GM12892 (cell line): ENCODE data around the gene OR9G1. TPM values are rescaled to one million over a fixed set of nuclear protein-coding genes. Genes with fewer than 3 reads are reported as not detected.
"Not testable (repeated sequence)": the region's sequence is repeated elsewhere in the genome, so short reads cannot be mapped to it uniquely, and the experiment has no call there.

Source experiments
- DNase-seq: peaks from one replicate; pipeline ENCODE4 v3.0.0; 2011; ENCODE audit not compliant: insufficient read length
- FAIRE-seq: peaks from 2 replicates; lab custom pipeline; 2011; peaks lifted over from hg19 to GRCh38; lab: Jason Lieb, UNC
- POLR2A ChIP-seq: IDR thresholded peaks from 2 replicates; pipeline ENCODE4 v1.6.1; 2011; ENCODE audit warnings: low read depth, low read length, control low read depth
- POLR2AphosphoS5 ChIP-seq: IDR thresholded peaks from 2 replicates; pipeline ENCODE4 v1.6.1; 2011; ENCODE audit warnings: low read depth, low read length, control low read depth
- TAF1 ChIP-seq: IDR thresholded peaks from 2 replicates; pipeline ENCODE4 v1.6.1; 2011; ENCODE audit warnings: low read depth, mild to moderate bottlenecking, control low read depth, low read length, borderline replicate concordance
- polyA plus RNA-seq: library from polyadenylated mRNA; unstranded; fragments of >200 nt; gene quantifications from one replicate; pipeline ENCODE4 v1.2.1, GENCODE V29; 2012; ENCODE audit warnings: missing spikeins, inconsistent platforms; ENCODE audit not compliant: missing spikeins

OR9G1 gene, protein sequence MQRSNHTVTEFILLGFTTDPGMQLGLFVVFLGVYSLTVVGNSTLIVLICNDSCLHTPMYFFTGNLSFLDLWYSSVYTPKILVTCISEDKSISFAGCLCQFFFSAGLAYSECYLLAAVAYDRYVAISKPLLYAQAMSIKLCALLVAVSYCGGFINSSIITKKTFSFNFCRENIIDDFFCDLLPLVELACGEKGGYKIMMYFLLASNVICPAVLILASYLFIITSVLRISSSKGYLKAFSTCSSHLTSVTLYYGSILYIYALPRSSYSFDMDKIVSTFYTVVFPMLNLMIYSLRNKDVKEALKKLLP
- not detected for polyA plus RNA-seq

DNA sequence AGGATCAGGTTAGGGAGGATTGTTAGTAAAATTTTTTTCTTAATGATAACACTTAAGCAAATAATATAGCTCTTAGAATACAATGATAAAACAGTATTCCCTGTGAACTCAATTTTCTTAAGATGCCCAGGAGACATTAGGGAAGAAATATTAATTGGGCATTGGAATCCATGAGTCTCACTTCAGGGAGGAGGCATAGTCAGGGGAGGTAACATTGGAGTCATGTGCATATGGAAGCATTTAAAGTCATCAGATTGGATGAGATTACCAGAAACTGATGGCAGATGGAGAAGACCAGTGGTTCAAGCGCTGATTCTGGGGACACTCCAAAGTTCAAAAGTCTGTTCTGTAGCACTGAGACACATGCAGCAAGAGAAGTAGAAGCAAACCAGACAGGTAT is at the start of gene OR9G1:
Gene OR9G1, plus strand, starts transcription at position 301 of the 400 bp plus-strand sequence. CDS start 1,293 bp downstream, outside the sequence.
- no peak for TF ChIP-seq POLR2A
- no peak for TF ChIP-seq POLR2AphosphoS5
- no peak for TF ChIP-seq TAF1
- no peak for DNase-seq
- FAIRE-seq: no peak

DNA sequence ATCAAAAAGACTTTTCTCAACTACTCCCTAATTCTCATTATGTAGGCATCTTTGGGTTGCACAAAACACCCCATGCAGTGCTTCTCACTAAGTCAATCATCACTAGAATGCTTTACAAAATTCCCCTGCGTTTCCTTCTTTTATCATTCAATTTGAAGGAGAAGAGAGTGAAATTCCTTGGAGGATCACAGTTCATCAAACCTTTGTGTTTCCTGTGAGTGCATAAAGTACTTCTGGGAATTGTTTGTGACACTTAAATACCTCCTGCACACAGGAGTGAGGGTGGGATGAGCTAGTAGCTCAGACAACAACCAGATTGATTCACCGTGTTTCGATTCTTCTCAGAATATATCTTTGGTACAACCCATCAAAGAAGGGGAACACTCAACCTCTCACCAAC is 39.1 kb upstream of the OR9G1 start:
- DNase-seq: no peak
- FAIRE-seq: no peak
- TF ChIP-seq POLR2AphosphoS5: no peak
- no peak for TF ChIP-seq POLR2A
- TF ChIP-seq TAF1: no peak

- DNase-seq: no peak
- no peak for FAIRE-seq
- no peak for TF ChIP-seq POLR2A
- no peak for TF ChIP-seq TAF1
- no peak for TF ChIP-seq POLR2AphosphoS5
These were observed 35.5 kb upstream of the OR9G1 start, which contains the start of gene OR5AR1 for GRCh38 chr11:56663386-56663785. Gene OR5AR1, plus strand, starts transcription at chr11:56663686. Its CDS starts 0 bp downstream, at chr11:56663686.

GRCh38 chr11:56670984-56671383 is 27.9 kb upstream of the OR9G1 start:
- FAIRE-seq (no peak), DNase-seq (no peak)
- TF ChIP-seq POLR2AphosphoS5: no peak
- TF ChIP-seq TAF1: no peak
- TF ChIP-seq POLR2A: no peak

- TF ChIP-seq POLR2A (no peak), POLR2AphosphoS5 (no peak), TAF1 (no peak)
- no peak for FAIRE-seq
These were observed 10.3 kb upstream of the OR9G1 start for GRCh38 chr11:56688554-56689100.

GRCh38 chr11:56691179-56691578 is 7.7 kb upstream of the OR9G1 start:
- DNase-seq, FAIRE-seq: not testable (repeated sequence)

More at GRCh38 chr11:56688554-56689100, 10.3 kb upstream of the OR9G1 start:
- DNase-seq: no peak

GRCh38 chr11:56693428-56693827 is 5.5 kb upstream of the OR9G1 start:
- FAIRE-seq: no peak
- no peak for DNase-seq
- TF ChIP-seq POLR2AphosphoS5 (no peak), TAF1 (no peak), POLR2A (no peak)

GRCh38 chr11:56700242-56700913 is 1.5 kb downstream of the OR9G1 start:
- no peak for DNase-seq
- FAIRE-seq: peak; percentile 50
- TF ChIP-seq POLR2AphosphoS5: no peak
- no peak for TF ChIP-seq POLR2A
- no peak for TF ChIP-seq TAF1

- FAIRE-seq: peak; percentile 60
- DNase-seq: no peak
- TF ChIP-seq POLR2A: no peak
- no peak for TF ChIP-seq POLR2AphosphoS5
- TF ChIP-seq TAF1: no peak
These were observed 2.1 kb downstream of the OR9G1 start for GRCh38 chr11:56700914-56701485.

DNA sequence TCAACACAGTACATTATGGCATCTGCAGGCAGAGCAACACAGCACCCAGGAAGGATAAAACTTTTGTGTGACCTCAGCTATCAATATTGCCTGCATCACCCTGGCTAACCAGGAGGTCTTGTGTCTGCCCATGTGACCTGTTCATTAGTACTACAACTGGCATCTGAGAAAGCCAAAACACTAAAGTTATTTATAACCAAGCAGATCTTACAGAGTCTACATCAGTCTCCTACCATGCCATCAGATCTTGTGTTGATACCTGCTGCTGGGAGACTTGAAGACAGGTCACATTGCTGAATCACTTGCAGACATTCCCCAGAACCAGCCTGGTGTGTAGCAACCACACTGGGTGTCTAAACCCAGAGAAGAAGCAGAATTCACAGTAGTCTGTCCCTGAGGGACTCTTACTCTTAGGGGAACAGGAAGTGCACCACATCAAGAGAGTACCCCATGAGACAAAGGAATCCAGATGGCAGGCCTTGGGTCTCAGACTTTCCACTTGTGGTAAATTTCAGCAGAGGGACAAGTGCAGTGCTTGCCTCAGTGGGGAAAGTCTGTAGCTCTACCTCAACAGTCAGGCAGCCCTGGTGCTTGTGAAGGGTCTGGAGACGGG is 7.0 kb downstream of the OR9G1 start:
- FAIRE-seq (no peak), DNase-seq (no peak)
- no peak for TF ChIP-seq TAF1
- TF ChIP-seq POLR2A: no peak
- no peak for TF ChIP-seq POLR2AphosphoS5

- DNase-seq: no peak
- TF ChIP-seq TAF1: no peak
- TF ChIP-seq POLR2A: no peak
- TF ChIP-seq POLR2AphosphoS5: no peak
- no peak for FAIRE-seq
These were observed 7.6 kb downstream of the OR9G1 start for GRCh38 chr11:56706486-56706885.
